ENCODE results near the gene BSDC1.
"Not testable (repeated sequence)": the region's sequence is repeated elsewhere in the genome, so short reads cannot be mapped to it uniquely, and the experiment has no call there.

Gene BSDC1

DNA sequence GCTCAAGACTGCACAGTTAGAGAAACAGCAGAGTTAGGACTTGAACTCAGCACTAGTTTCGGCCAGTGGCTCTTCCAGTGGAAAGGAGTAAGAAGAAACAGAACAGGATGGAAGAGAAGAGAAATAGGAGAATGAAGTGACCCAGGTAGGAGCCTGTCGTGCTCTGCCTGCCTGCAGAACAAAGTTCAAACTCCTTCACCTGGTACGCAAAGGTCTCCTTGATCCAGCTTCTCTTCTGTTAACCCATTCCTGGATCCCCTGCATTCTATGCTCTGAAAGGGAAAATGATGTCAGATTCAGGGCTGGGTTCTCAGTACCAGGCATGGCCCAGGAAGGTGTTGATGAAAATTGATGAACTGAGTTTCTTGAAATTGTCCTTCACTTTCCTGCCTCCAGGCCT, 35.8 kb downstream of the BSDC1 start:
- no peak for DNase-seq (ENCODE audit: low read depth, low spot score)

GRCh38 chr1:32357614-32358013, 36.6 kb downstream of the BSDC1 start:
- no peak for DNase-seq (ENCODE audit: low read depth, low spot score)

DNA sequence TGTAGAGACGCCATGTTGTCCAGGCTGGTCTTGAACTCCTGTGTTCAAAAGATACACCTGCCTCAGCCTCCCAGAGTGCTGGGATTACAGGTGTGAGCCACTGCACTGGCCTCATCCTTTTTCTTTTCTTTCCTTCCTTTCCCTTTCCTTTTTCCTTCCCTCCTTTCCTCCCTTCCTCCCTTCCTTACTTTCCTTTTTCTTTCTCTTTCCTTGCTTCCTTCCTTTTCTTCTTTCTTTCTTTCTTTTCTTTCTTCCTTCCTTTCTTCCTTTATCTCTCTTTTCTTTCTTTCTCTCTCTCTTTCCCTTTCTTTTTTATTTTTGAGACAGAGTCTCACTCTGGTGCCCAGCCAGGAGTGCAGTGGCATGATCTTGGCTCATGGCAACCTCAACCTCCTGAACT, 37.8 kb downstream of the BSDC1 start:
- DNase-seq (ENCODE audit: low read depth, low spot score): no peak

DNA sequence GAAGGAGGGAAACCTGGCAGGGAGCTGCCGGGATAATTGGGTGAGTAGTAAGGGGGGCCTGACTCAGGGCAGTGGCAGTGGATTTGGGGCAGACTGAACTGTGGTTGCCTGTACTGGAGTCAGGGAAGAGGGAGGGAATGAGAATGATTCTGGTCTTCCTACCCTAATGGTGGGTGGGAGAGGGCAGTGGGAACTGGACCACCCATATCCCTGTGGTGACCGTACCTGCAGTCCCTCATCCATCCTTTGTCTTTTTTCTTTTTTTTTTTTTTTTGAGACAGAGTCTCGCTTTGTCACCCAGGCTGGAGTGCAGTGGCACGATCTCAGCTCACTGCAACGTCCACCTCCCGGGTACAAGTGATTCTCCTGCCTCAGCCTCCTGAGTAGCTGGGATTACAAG, 38.5 kb downstream of the BSDC1 start:
- DNase-seq (ENCODE audit: low read depth, low spot score): not testable (repeated sequence)

GRCh38 chr1:32353886-32354570, 40.2 kb downstream of the BSDC1 start:
- DNase-seq (ENCODE audit: low read depth, low spot score): no peak

GRCh38 chr1:32353431-32353830, 40.8 kb downstream of the BSDC1 start:
- no peak for DNase-seq (ENCODE audit: low read depth, low spot score)

DNA sequence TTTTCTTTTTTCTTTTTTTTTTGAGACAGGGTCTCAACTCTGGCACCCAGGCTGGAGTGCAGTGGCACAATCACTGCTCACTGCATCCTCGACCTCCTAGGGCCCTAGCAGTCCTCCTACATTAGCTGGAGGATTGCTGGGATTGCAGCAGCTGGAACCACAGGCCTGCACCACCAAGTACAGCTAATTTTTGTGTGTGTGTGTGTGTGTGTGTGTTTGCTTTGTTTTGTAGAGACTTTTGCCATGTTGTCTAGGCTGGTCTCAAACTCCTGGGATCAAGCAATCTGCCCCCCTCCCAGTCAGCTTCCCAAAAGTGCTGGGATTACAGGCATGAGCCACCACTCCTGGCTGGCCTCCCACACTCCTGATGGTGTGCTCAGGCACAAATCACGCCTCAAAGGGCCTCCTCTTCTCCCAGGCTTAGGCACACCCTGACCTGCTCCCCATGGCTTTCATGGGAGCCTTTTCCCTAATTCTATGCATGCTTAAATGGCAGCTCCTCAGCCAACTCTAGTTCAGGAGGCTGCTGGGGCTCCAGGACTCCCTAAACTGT, 41.3 kb downstream of the BSDC1 start:
- DNase-seq (ENCODE audit: low read depth, low spot score): no peak

DNA sequence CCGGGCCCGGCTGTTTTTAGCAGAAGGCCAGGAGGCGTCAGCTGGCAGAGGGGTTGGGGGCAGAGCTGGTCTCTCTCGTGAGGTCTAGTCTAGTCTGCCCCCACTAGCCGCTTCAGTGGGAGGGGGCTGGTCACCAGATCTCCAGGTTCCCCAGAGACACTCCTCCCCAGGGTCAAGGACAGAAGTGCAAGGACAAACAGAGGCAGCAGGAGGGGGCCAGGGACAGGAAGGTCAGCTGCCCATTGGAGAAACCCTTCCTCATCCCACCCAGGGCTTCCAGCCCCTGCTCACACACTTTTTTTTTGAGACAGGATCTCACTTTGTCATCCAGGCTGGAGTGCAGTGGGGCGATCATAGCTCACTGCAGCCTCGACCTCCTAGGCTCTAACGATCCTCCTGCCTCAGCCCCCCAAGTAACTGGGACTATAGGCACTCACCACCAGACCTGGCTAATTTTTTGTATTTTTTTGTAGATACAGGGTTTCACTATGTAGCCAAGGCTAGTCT, 41.9 kb downstream of the BSDC1 start:
- DNase-seq (ENCODE audit: low read depth, low spot score): no peak

GRCh38 chr1:32351399-32352238, 42.6 kb downstream of the BSDC1 start:
- DNase-seq (ENCODE audit: low read depth, low spot score): peak; percentile 83

GRCh38 chr1:32350785-32351398, 43.3 kb downstream of the BSDC1 start:
- no peak for DNase-seq (ENCODE audit: low read depth, low spot score)

DNA sequence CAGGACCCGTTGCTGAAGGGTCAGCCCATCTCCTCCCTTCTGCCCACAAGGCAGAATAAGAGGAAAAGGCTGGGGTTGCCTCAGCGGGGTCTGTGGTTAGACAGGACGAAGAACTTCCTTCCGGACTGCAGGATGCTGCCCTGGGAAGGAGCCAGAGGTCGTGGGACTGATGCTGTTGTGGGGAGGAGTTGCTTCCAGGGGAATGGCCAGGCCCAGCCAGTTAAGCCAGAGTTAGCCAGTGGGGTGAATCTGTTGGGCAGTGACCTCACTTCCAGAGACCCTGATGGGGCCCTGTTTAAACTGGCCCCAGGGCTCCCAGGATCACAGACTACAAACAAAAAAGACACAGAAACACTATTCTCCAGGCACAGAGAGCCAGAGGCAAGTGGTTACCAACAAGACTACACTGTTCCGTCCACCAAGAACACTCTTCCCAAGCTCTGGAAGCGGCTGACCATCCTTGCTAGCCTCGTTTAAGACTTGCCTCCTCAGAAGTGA, 45.0 kb downstream of the BSDC1 start:
- DNase-seq (ENCODE audit: low read depth, low spot score): peak; percentile 91

- DNase-seq (ENCODE audit: low read depth, low spot score): no peak
These were observed 47.6 kb downstream of the BSDC1 start for GRCh38 chr1:32346532-32347157.

- no peak for DNase-seq (ENCODE audit: low read depth, low spot score)
These were observed 48.9 kb downstream of the BSDC1 start for GRCh38 chr1:32345289-32345827.

DNA sequence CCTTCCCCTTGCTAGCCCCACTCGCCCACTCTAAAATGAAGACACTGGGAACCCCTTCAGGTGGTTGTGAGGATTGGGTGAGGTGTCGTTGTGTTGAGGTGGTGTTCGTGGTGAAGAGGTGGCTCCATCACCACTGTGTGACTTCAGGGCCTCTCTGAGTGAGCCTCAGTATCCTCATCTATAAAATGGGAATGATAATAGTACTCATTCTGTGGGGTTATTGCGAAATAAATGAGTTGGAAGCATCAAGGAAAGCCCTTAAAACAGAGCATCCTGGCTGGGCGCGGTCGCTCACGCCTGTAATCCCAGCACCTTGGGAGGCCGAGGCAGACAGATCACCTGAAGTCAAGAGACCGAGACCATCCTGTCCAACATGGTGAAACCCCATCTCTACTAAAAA, 51.5 kb downstream of the BSDC1 start:
- DNase-seq (ENCODE audit: low read depth, low spot score): no peak

GRCh38 chr1:32341971-32342370, 52.3 kb downstream of the BSDC1 start:
- DNase-seq (ENCODE audit: low read depth, low spot score): no peak

DNA sequence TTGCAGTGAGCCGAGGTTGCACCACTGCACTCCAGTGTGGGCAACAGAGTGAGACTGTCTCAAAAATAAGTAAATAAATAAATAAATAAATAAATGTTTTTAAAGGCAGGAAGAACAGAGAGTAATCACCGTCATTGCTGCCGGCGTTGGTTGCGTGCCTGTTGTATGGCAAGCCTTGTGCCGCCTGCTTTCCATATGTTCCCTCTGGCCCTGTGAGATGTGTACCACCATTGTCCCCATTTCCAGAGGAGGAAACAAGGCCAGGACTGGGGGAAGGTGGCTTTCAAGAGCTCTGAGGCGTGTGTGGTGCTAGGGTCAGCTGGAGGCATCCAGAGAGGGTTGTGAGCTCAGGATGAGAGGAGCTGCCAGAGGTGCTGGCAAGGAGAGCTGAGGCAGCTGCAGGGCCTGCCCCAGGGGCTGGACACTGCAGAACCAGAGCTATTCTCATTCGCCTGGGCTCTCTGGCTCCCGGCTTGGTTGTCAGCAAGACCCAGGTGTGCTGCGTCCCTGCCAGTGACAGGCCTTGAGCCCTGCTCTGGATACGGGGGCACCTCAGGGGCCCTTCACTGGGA, 53.0 kb downstream of the BSDC1 start:
- DNase-seq (ENCODE audit: low read depth, low spot score): no peak

DNA sequence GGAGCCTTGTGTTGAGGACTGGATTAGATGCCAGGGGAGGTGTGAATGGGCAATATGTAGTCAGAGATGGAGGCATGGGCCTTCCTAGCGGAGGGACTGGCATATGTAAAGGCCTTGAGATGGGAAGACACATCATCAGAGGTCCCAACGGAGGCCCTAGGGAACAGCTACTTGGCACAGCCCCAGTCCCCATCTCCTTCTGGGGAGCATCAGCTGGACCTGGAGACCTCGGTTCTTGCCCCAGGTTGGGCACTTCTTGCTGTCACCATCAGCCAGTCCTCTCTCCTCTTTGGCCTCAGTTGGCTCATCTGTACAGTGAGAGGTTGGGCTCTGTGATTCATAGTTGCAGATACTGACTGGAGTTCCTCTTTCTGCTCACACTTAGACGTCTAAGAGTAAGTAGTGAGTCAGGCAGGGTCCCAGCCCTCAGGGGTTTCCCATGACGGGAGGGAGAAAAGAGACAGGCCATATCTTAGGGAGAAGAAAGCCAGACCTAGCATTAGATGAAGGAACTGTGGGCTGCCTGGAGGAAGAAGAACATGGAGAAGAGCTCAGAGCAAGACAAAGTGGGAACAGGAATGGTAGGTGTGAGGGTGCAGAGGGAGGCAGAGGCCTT, 54.8 kb downstream of the BSDC1 start:
- no peak for DNase-seq (ENCODE audit: low read depth, low spot score)

- DNase-seq (ENCODE audit: low read depth, low spot score): no peak
These were observed 55.5 kb downstream of the BSDC1 start for GRCh38 chr1:32338637-32339145.

DNA sequence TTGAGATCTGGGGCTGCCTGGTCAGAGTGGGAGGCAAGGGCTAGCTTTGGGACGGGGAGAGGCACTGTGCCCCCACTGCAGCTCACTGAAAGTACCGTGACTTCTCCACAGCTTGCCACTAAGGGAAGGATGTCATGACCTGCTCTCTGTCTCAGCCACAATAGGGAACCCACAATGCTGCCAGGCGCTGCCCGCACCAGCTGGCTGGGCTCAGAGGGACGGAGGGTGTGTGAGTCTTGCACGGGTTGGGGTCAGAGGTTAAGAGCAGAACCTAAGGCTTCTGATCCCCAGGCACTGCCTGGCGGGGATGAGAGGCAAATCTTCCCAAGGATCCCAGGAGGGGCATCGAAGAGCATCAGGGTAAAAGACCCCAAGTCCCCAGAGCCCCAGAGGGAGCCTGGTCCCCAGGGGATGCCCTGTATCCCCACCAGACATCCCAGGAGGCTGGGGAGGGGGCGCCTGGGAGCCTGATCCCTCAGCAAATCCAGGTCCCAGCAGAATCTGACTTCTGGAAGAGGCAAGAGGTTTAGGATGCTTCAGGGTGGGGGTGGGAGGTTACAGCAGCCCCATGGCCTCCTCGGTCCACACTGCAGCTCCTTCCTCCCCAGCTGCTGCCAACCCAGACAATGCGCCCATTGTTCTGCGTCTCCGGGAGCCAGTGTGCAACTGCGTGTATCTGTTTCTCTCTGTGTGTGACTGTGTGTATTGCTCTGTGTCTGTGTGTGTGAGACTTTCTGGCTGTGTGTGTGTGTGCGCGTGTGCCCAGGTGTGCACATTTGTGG, 56.2 kb downstream of the BSDC1 start:
- no peak for DNase-seq (ENCODE audit: low read depth, low spot score)

All from smooth muscle cell of the brain vasculature (primary cell).